OCI-LY1 (cell line): ENCODE data around the gene CDH4.

ENCODE experiments used
- CTCF ChIP-seq: fragments of 200-600 bp; sonication (generic), shearing (Covaris generic); IDR thresholded peaks from 2 replicates; pipeline ENCODE4 v1.5.1; 2017; ENCODE audit warnings: mild to moderate bottlenecking, antibody characterized with exemption, low read length, moderate library complexity, mixed read lengths
- EZH2 ChIP-seq: fragments of 200-600 bp; sonication (generic), shearing (Covaris generic); IDR thresholded peaks from 2 replicates; pipeline ENCODE4 v1.8.0; 2017; ENCODE audit warnings: borderline replicate concordance, mixed run types, mild to moderate bottlenecking, antibody characterized with exemption, low read length, moderate library complexity, mixed read lengths

- TF ChIP-seq CTCF = peak; percentile 73
- no peak for TF ChIP-seq EZH2
Observed at GRCh38 chr20:61896058-61896961, 644.2 kb downstream of the CDH4 start.
